ENCODE data around the gene RNF113B. TPM values are rescaled to one million over a fixed set of nuclear protein-coding genes. Genes with fewer than 3 reads are reported as not detected.

RNF113B gene
- total and polyA plus RNA-seq, 2 experiments from 2014 or later: 0.94 TPM; not detected in 1

- peaks cover 97% of the 10 kb centered on the region for H3K79me2 ChIP-seq
- 93% methylated on average over 14 of the region's 14 CpGs for WGBS (ENCODE audit: low lambda C conversion rate, missing lambda C conversion rate)
These were observed 11.6 kb upstream of the RNF113B start for GRCh38 chr13:98188544-98189166.

GRCh38 chr13:98187965-98188261 lies 10.8 kb upstream of the RNF113B start:
- 98% methylated on average over 7 of the region's 7 CpGs for WGBS (ENCODE audit: low lambda C conversion rate, missing lambda C conversion rate)
- TF ChIP-seq CTCF (IDR thresholded peaks at IDR 0.05; ENCODE audit: poor library complexity) (no peak), EZH2phosphoT487 (IDR thresholded peaks at IDR 0.05; ENCODE audit: low read depth, severe bottlenecking, unreplicated experiment) (no peak), EZH2 (IDR thresholded peaks at IDR 0.05; ENCODE audit: borderline replicate concordance) (no peak)
- H3K36me3 ChIP-seq (replicated peaks; ENCODE audit: insufficient read depth, low read depth): no peaks in the 10 kb centered on the region
- H3K27ac ChIP-seq: no peak overlapping the region
- no peak overlapping the region for H2AFZ ChIP-seq
- no peak for DNase-seq (ENCODE audit: low spot score)
- H3K9me2 ChIP-seq (replicated peaks; ENCODE audit: insufficient read depth): no peaks in the 10 kb centered on the region
- no peaks in the 10 kb centered on the region for H3K27me3 ChIP-seq
- H3K79me2 ChIP-seq: peaks cover 97% of the 10 kb centered on the region
- peaks cover 6% of the 10 kb centered on the region for H3K4me1 ChIP-seq (ENCODE audit: insufficient read depth)
- no peak overlapping the region for H3K4me3 ChIP-seq
- H3K4me2 ChIP-seq: no peak overlapping the region
- no peaks in the 10 kb centered on the region for H3K9me3 ChIP-seq (ENCODE audit: low read depth)
- peaks cover 19% of the 10 kb centered on the region for H4K20me1 ChIP-seq (ENCODE audit: insufficient read depth, poor library complexity, severe bottlenecking)

More at GRCh38 chr13:98188544-98189166, 11.6 kb upstream of the RNF113B start:
- peaks cover 19% of the 10 kb centered on the region for H4K20me1 ChIP-seq (ENCODE audit: insufficient read depth, poor library complexity, severe bottlenecking)
- no peak overlapping the region for H3K27ac ChIP-seq
- no peak for DNase-seq (ENCODE audit: low spot score)
- no peak overlapping the region for H3K4me2 ChIP-seq
- H3K27me3 ChIP-seq: no peaks in the 10 kb centered on the region
- H3K4me1 ChIP-seq (ENCODE audit: insufficient read depth): peaks cover 6% of the 10 kb centered on the region
- no peaks in the 10 kb centered on the region for H3K9me3 ChIP-seq (ENCODE audit: low read depth)
- H2AFZ ChIP-seq: no peak overlapping the region
- no peak overlapping the region for H3K4me3 ChIP-seq
- H3K9me2 ChIP-seq (replicated peaks; ENCODE audit: insufficient read depth): no peaks in the 10 kb centered on the region
- TF ChIP-seq EZH2 (IDR thresholded peaks at IDR 0.05; ENCODE audit: borderline replicate concordance) (no peak), EZH2phosphoT487 (IDR thresholded peaks at IDR 0.05; ENCODE audit: low read depth, severe bottlenecking, unreplicated experiment) (no peak), CTCF (IDR thresholded peaks at IDR 0.05; ENCODE audit: poor library complexity) (no peak)
- H3K36me3 ChIP-seq (replicated peaks; ENCODE audit: insufficient read depth, low read depth): no peaks in the 10 kb centered on the region

GRCh38 chr13:98187155-98187964 lies 10.3 kb upstream of the RNF113B start:
- Histone ChIP-seq H3K4me1 (ENCODE audit: insufficient read depth) (peaks cover 6% of the 10 kb centered on the region), H3K27ac (no peak overlapping the region), H2AFZ (no peak overlapping the region), H4K20me1 (ENCODE audit: insufficient read depth, poor library complexity, severe bottlenecking) (peaks cover 19% of the 10 kb centered on the region), H3K4me2 (no peak overlapping the region), H3K9me3 (ENCODE audit: low read depth) (no peaks in the 10 kb centered on the region), H3K27me3 (no peaks in the 10 kb centered on the region), H3K79me2 (peaks cover 97% of the 10 kb centered on the region), H3K4me3 (no peak overlapping the region), H3K9me2 (replicated peaks; ENCODE audit: insufficient read depth) (no peaks in the 10 kb centered on the region), H3K36me3 (replicated peaks; ENCODE audit: insufficient read depth, low read depth) (no peaks in the 10 kb centered on the region)
- DNase-seq (ENCODE audit: low spot score): no peak
- WGBS (ENCODE audit: low lambda C conversion rate, missing lambda C conversion rate): 78% methylated on average over 4 of the region's 4 CpGs
- no peak for TF ChIP-seq EZH2phosphoT487 (IDR thresholded peaks at IDR 0.05; ENCODE audit: low read depth, severe bottlenecking, unreplicated experiment)
- TF ChIP-seq CTCF (IDR thresholded peaks at IDR 0.05; ENCODE audit: poor library complexity): no peak
- TF ChIP-seq EZH2 (IDR thresholded peaks at IDR 0.05; ENCODE audit: borderline replicate concordance): no peak
